HEK293T (cell line): ENCODE data around the gene CCT7.

Source experiments
- ARNT ChIP-seq: fragments of 450-650 bp; IDR thresholded peaks from 2 replicates; pipeline ENCODE4 v1.6.1; 2017; ENCODE audit warnings: mild to moderate bottlenecking
- BHLHE40 ChIP-seq: fragments of 450-650 bp; IDR thresholded peaks from 2 replicates; pipeline ENCODE4 v1.6.1; 2016; ENCODE audit warnings: mild to moderate bottlenecking, moderate library complexity, borderline replicate concordance
- CTBP1 ChIP-seq: fragments of 450-650 bp; IDR thresholded peaks from 2 replicates; pipeline ENCODE4 v1.6.1; 2016; ENCODE audit warnings: borderline replicate concordance
- ELF4 ChIP-seq: fragments of 450-650 bp; IDR thresholded peaks from 2 replicates; pipeline ENCODE4 v1.6.1; 2017; ENCODE audit warnings: antibody characterized with exemption
- FOXA1 ChIP-seq: fragments of 450-650 bp; IDR thresholded peaks from 2 replicates; pipeline ENCODE4 v1.6.1; 2016; ENCODE audit warnings: mild to moderate bottlenecking
- FOXK2 ChIP-seq: fragments of 450-650 bp; IDR thresholded peaks from 2 replicates; pipeline ENCODE4 v1.6.1; 2016; ENCODE audit warnings: mild to moderate bottlenecking
- FOXM1 ChIP-seq: fragments of 450-650 bp; IDR thresholded peaks from 2 replicates; pipeline ENCODE4 v1.6.1; 2017; ENCODE audit warnings: mild to moderate bottlenecking, borderline replicate concordance
- HDGF ChIP-seq: fragments of 450-650 bp; IDR thresholded peaks from 2 replicates; pipeline ENCODE4 v1.6.1; 2017; ENCODE audit warnings: antibody characterized with exemption, borderline replicate concordance
- NFRKB ChIP-seq: fragments of 450-650 bp; IDR thresholded peaks from 2 replicates; pipeline ENCODE4 v1.6.1; 2016; ENCODE audit warnings: mild to moderate bottlenecking, moderate library complexity
- SP1 ChIP-seq: fragments of 450-650 bp; IDR thresholded peaks from 2 replicates; pipeline ENCODE4 v1.6.1; 2017
- SUZ12 ChIP-seq: fragments of 450-650 bp; IDR thresholded peaks from 2 replicates; pipeline ENCODE4 v1.6.1; 2016; ENCODE audit warnings: mild to moderate bottlenecking
- TARDBP ChIP-seq: fragments of 450-650 bp; IDR thresholded peaks from 2 replicates; pipeline ENCODE4 v1.6.1; 2016
- ZNF384 ChIP-seq: fragments of 450-650 bp; IDR thresholded peaks from 2 replicates; pipeline ENCODE4 v1.6.1; 2016
- TF ChIP-seq, protein P1 (sequence below): fragments of 450-650 bp; IDR thresholded peaks from 2 replicates; pipeline ENCODE4 v1.6.1; 2016

DNA sequence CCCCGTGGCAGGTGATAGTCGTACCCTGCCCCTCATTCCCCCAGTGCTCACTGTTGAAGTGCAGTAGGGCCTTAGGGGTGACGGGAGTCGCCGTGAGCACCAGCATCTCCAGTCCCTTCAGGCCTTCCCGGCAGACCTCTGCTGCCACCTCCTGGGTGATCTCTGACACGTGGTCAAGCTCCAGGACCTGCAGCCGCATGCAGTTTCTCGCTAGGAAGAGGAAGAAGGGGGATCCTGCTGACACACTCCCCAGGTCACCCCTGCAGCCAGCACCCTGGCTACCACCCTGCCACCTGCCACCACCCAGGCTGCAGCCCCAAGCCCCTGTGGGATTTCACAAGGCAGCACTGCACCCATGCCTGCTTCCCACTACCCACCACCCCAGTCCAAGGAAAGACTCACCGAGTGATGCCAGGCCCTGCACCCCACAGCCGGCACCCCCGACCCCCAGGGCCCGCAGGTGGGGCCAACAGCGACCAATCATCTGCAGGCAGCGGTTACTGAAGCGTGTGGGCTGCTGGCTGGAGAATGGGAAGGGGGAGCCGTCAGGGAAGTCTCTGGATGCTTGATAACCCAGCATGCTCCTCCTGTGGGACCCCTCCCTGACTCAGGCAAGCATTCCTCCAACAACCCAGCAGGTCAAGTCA lies 26.4 kb downstream of the CCT7 start:
- TF ChIP-seq NFRKB (no peak), HDGF (no peak), ELF4 (no peak), BHLHE40 (no peak), CTBP1 (no peak), FOXK2 (no peak), SUZ12 (no peak), ZNF384 (no peak), FOXA1 (no peak), SP1 (no peak), FOXM1 (no peak), TARDBP (no peak), ARNT (no peak)
- TF ChIP-seq, protein P1, sequence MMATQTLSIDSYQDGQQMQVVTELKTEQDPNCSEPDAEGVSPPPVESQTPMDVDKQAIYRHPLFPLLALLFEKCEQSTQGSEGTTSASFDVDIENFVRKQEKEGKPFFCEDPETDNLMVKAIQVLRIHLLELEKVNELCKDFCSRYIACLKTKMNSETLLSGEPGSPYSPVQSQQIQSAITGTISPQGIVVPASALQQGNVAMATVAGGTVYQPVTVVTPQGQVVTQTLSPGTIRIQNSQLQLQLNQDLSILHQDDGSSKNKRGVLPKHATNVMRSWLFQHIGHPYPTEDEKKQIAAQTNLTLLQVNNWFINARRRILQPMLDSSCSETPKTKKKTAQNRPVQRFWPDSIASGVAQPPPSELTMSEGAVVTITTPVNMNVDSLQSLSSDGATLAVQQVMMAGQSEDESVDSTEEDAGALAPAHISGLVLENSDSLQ, result no peak
